Liver (tissue), 9 donors: ENCODE results near the gene DNAJC8. TPM values are rescaled to one million over a fixed set of nuclear protein-coding genes. Genes with fewer than 3 reads are reported as not detected.
A peak's percentile ranks its signal among the peaks of the same experiment; 100 is the strongest.

Source experiments
- DNase-seq: peaks from one replicate; pipeline ENCODE4 v3.0.0-alpha.2; 2017; ENCODE audit warnings: low spot score
- H3K27ac ChIP-seq, 2 donors: one replicate each; pipeline ENCODE4 v1.7.0; 2013; ENCODE audit warnings: inconsistent platforms in 2 of 2, low read length in 2 of 2, control low read depth in 1 of 2, low read depth in 1 of 2, mild to moderate bottlenecking in 1 of 2
- H3K27me3 ChIP-seq, 4 donors: one replicate each; pipeline versions ENCODE4 v1.6.1 to v1.7.0; 2013; ENCODE audit warnings: low read length in 3 of 4, inconsistent platforms in 1 of 4, mild to moderate bottlenecking in 1 of 4, moderate library complexity in 1 of 4; ENCODE audit not compliant: control insufficient read depth in 4 of 4, insufficient read depth in 4 of 4
- H3K36me3 ChIP-seq, 4 donors: one replicate each; pipeline versions ENCODE4 v1.6.1 to v1.7.0; 2013; ENCODE audit warnings: low read length in 3 of 4, mild to moderate bottlenecking in 3 of 4, low read depth in 1 of 4, moderate library complexity in 1 of 4; ENCODE audit not compliant: control insufficient read depth in 4 of 4, insufficient read depth in 3 of 4
- H3K4me1 ChIP-seq, 4 donors: one replicate each; pipeline versions ENCODE4 v1.6.1 to v1.7.0; 2013; ENCODE audit warnings: low read length in 3 of 4, mild to moderate bottlenecking in 3 of 4, moderate library complexity in 1 of 4; ENCODE audit not compliant: control insufficient read depth in 4 of 4, insufficient read depth in 4 of 4
- H3K4me3 ChIP-seq, 3 donors: one replicate each; pipeline versions ENCODE4 v1.6.1 to v1.7.0; 2013; ENCODE audit warnings: low read length in 3 of 3, control low read depth in 1 of 3, low read depth in 1 of 3, mild to moderate bottlenecking in 1 of 3
- H3K9ac ChIP-seq, 2 donors: one replicate each; pipeline ENCODE4 v1.7.0; 2013; ENCODE audit warnings: low read length in 2 of 2, mild to moderate bottlenecking in 2 of 2, moderate library complexity in 2 of 2, control low read depth in 1 of 2, low read depth in 1 of 2
- H3K9me3 ChIP-seq, 4 donors: one replicate each; pipeline versions ENCODE4 v1.6.1 to v1.7.0; 2013; ENCODE audit warnings: low read length in 3 of 4; ENCODE audit not compliant: control insufficient read depth in 4 of 4
- CTCF ChIP-seq: fragments of 150-350 bp; IDR thresholded peaks from 2 replicates; pipeline ENCODE4 v1.5.1; 2017; ENCODE audit warnings: improper control_type of control experiment, low read depth, low read length; ENCODE audit not compliant: missing input control
- EGR1 ChIP-seq, 2 donors: IDR thresholded peaks; 2 replicates each; pipeline ENCODE4 v1.6.1; 2016 to 2018; ENCODE audit warnings: antibody characterized with exemption in 2 of 2, low read depth in 2 of 2
- FOXA1 ChIP-seq: IDR thresholded peaks from 2 replicates; pipeline ENCODE4 v1.6.1; 2016; ENCODE audit warnings: antibody characterized with exemption
- FOXA2 ChIP-seq: IDR thresholded peaks from 2 replicates; pipeline ENCODE4 v1.6.1; 2016; ENCODE audit warnings: antibody characterized with exemption
- HNF4A ChIP-seq, 2 donors: conservative IDR thresholded peaks; 2 replicates each; pipeline ENCODE4 v1.6.1; 2016; ENCODE audit warnings: antibody characterized with exemption in 2 of 2, mild to moderate bottlenecking in 2 of 2
- HNF4G ChIP-seq: IDR thresholded peaks from 2 replicates; pipeline ENCODE4 v1.6.1; 2016; ENCODE audit warnings: antibody characterized with exemption
- JUND ChIP-seq, 2 donors: IDR thresholded peaks; 2 replicates each; pipeline ENCODE4 v1.6.1; 2016; ENCODE audit warnings: antibody characterized with exemption in 2 of 2
- MAX ChIP-seq: IDR thresholded peaks from 2 replicates; pipeline ENCODE4 v1.6.1; 2016; ENCODE audit warnings: antibody characterized with exemption
- RAD21 ChIP-seq, 2 donors: IDR thresholded peaks; 2 replicates each; pipeline ENCODE4 v1.6.1; 2016; ENCODE audit warnings: antibody characterized with exemption in 2 of 2, mild to moderate bottlenecking in 2 of 2
- REST ChIP-seq: IDR thresholded peaks from 2 replicates; pipeline ENCODE4 v1.6.1; 2016; ENCODE audit warnings: antibody characterized with exemption, mild to moderate bottlenecking
- RXRA ChIP-seq, 2 donors: IDR thresholded peaks; 2 replicates each; pipeline ENCODE4 v1.6.1; 2017 to 2018; ENCODE audit warnings: antibody characterized with exemption in 2 of 2, mild to moderate bottlenecking in 1 of 2
- TAF1 ChIP-seq: conservative IDR thresholded peaks from 2 replicates; pipeline ENCODE4 v1.6.1; 2016; ENCODE audit warnings: antibody characterized with exemption, mild to moderate bottlenecking
- ZBTB33 ChIP-seq: IDR thresholded peaks from 2 replicates; pipeline ENCODE4 v1.6.1; 2016; ENCODE audit warnings: antibody characterized with exemption
- WGBS: extraction: QIAGEN DNeasy Blood & Tissue Kit; methylation state at CpG from one replicate; pipeline ENCODE4 v1.1.7; 2013; 5-methylcytosine and 5-hydroxymethylcytosine counted together
- polyA plus RNA-seq, 2 donors: library from polyadenylated mRNA; stranded (reverse) in 1 of 2; unstranded in 1 of 2; fragments of 200-250 nt in 1 of 2; fragments of >200 nt in 1 of 2; fragmentation: Nextera tagmentation in 1 of 2; extraction: Ambion mirVana in 1 of 2; gene quantifications; one replicate each; pipeline versions ENCODE4 v1.2.1 to v1.2.3, GENCODE V29; 2013 to 2015
- total RNA-seq, 2 donors: library from RNA; depleted of rRNA; stranded (reverse); fragments of >200 nt; gene quantifications; one replicate each; pipeline ENCODE4 v1.2.3, GENCODE V29; 2014
- donor health status: healthy.
- donor health status: healthy.
- donor health status: healthy.
- donor health status: healthy.
- donor health status: healthy.

Gene DNAJC8
- total and polyA plus RNA-seq, 4 donors = 14.9 to 38.6 (median 25.2) TPM

- no peak for TF ChIP-seq FOXA1
- no peak for TF ChIP-seq TAF1
- TF ChIP-seq RXRA (IDR thresholded peaks at IDR 0.05) = no peak
- TF ChIP-seq ZBTB33 = no peak
These were observed 32.7 kb upstream of the DNAJC8 start (continued) for GRCh38 chr1:28265577-28265976.

GRCh38 chr1:28264897-28265296 lies 32.1 kb upstream of the DNAJC8 start:
- no peak for DNase-seq
- Histone ChIP-seq H3K27ac (no peak overlapping the region), H3K4me3 (no peak overlapping the region), H3K27me3 (no peaks in the 10 kb centered on the region), H3K9me3 (no peaks in the 10 kb centered on the region), H3K4me1 (peaks cover 22 to 76% (median 70%) of the 10 kb centered on the region in 4 donors), H3K36me3 (no peaks in the 10 kb centered on the region), H3K9ac (no peak overlapping the region)
- no peak for TF ChIP-seq EGR1 (IDR thresholded peaks at IDR 0.05; ENCODE audit: low read depth in 2 of 2)
- TF ChIP-seq HNF4A (conservative IDR thresholded peaks at IDR 0.05) = no peak
- no peak for TF ChIP-seq HNF4G
- TF ChIP-seq CTCF = no peak
- no peak for TF ChIP-seq TAF1
- no peak for TF ChIP-seq RAD21 (IDR thresholded peaks at IDR 0.05)
- no peak for TF ChIP-seq MAX
- no peak for TF ChIP-seq ZBTB33
- 94% methylated on average over 1 of the region's 1 CpG for WGBS

GRCh38 chr1:28260803-28261174 lies 28.0 kb upstream of the DNAJC8 start:
- H3K9ac ChIP-seq = peak overlapping the region; percentile 84 to 85
- H3K36me3 ChIP-seq = no peaks in the 10 kb centered on the region
- H3K27ac ChIP-seq = peak overlapping the region; percentile 82 to 94
- H3K9me3 ChIP-seq = no peaks in the 10 kb centered on the region
- peaks cover 0 to 49% (median 38%) of the 10 kb centered on the region in 4 donors for H3K4me1 ChIP-seq
- no peaks in the 10 kb centered on the region for H3K27me3 ChIP-seq
- 25% methylated on average over 7 of the region's 7 CpGs for WGBS
- peak overlapping the region; percentile 64 to 98 (median 75) for H3K4me3 ChIP-seq
- TF ChIP-seq REST (no peak), JUND (IDR thresholded peaks at IDR 0.05) (no peak), HNF4G (no peak), FOXA1 (no peak), FOXA2 (no peak), RXRA (IDR thresholded peaks at IDR 0.05) (no peak)
- DNase-seq = no peak
